Neural progenitor cell (in vitro differentiated cells): ENCODE results near the gene ACAD9.

Source experiments
- EZH2 ChIP-seq: fragments of 200-600 bp; sonication (generic); IDR thresholded peaks from 2 replicates; pipeline ENCODE4 v1.6.1; 2017; ENCODE audit warnings: antibody characterized with exemption, mild to moderate bottlenecking, moderate library complexity
- EZH2phosphoT487 ChIP-seq: fragments of 200-600 bp; sonication (generic); IDR thresholded peaks from 2 replicates; pipeline ENCODE4 v1.6.1; 2017; ENCODE audit warnings: antibody characterized with exemption
- TF ChIP-seq, protein P1 (sequence below): fragments of 200-600 bp; sonication (generic); IDR thresholded peaks from 2 replicates; pipeline ENCODE4 v1.5.1; 2017; ENCODE audit warnings: antibody characterized with exemption, mild to moderate bottlenecking

DNA sequence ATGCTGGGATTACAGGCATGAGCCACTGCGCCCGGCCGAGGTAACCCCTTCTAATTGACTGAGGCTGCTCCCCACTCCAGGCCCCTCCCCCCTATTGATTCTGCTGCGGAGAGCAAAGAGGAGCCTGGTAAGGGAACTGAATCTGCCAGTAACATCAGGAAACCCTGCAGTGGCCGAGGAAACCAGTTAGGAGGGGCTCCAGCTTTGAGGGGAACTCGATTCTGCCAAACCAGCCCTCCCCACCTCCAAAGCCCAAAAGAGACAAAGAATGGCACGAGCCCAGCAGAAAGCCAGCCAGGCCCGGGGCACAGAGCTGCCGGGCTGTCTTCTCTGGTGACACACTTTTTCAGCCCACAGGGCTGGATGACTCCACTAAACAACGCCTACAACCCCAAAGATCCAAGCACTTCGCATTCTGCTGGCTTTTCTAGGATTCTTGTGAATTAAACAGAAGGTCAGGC, 15.0 kb upstream of the ACAD9 start:
- TF ChIP-seq, protein P1, sequence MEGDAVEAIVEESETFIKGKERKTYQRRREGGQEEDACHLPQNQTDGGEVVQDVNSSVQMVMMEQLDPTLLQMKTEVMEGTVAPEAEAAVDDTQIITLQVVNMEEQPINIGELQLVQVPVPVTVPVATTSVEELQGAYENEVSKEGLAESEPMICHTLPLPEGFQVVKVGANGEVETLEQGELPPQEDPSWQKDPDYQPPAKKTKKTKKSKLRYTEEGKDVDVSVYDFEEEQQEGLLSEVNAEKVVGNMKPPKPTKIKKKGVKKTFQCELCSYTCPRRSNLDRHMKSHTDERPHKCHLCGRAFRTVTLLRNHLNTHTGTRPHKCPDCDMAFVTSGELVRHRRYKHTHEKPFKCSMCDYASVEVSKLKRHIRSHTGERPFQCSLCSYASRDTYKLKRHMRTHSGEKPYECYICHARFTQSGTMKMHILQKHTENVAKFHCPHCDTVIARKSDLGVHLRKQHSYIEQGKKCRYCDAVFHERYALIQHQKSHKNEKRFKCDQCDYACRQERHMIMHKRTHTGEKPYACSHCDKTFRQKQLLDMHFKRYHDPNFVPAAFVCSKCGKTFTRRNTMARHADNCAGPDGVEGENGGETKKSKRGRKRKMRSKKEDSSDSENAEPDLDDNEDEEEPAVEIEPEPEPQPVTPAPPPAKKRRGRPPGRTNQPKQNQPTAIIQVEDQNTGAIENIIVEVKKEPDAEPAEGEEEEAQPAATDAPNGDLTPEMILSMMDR: no peak
- TF ChIP-seq EZH2: no peak
- no peak for TF ChIP-seq EZH2phosphoT487
